Thymus (tissue), 14 donors: ENCODE data around the gene SEPTIN1. TPM values are rescaled to one million over a fixed set of nuclear protein-coding genes. Genes with fewer than 3 reads are reported as not detected.
A peak's percentile ranks its signal among the peaks of the same experiment; 100 is the strongest.

Source experiments
- DNase-seq, 9 donors: peaks; one replicate each; pipeline ENCODE4 v3.0.0-alpha.2; 2013; ENCODE audit warnings: low spot score in 9 of 9, low read depth in 6 of 9, missing footprints in 1 of 9
- H3K27ac ChIP-seq, 2 donors: one replicate each; pipeline ENCODE4 v1.5.1; 2013; ENCODE audit warnings: control low read depth in 1 of 2, low read depth in 1 of 2, low read length in 1 of 2, mild to moderate bottlenecking in 1 of 2, moderate library complexity in 1 of 2
- H3K27me3 ChIP-seq, 2 donors: one replicate each; pipeline ENCODE4 v1.5.1; 2013; ENCODE audit warnings: low read length in 1 of 2; ENCODE audit not compliant: control insufficient read depth in 2 of 2, insufficient read depth in 1 of 2
- H3K36me3 ChIP-seq, 2 donors: one replicate each; pipeline ENCODE4 v1.5.1; 2013; ENCODE audit warnings: low read length in 1 of 2, mild to moderate bottlenecking in 1 of 2, moderate library complexity in 1 of 2; ENCODE audit not compliant: control insufficient read depth in 2 of 2, insufficient read depth in 2 of 2
- H3K4me1 ChIP-seq, 2 donors: one replicate each; pipeline ENCODE4 v1.5.1; 2013; ENCODE audit warnings: low read length in 2 of 2; ENCODE audit not compliant: control insufficient read depth in 2 of 2, insufficient read depth in 2 of 2
- H3K4me3 ChIP-seq, 2 donors: one replicate each; pipeline ENCODE4 v1.5.1; 2013; ENCODE audit warnings: low read length in 2 of 2, control low read depth in 1 of 2, mild to moderate bottlenecking in 1 of 2
- H3K9me3 ChIP-seq, 2 donors: one replicate each; pipeline ENCODE4 v1.5.1; 2013; ENCODE audit warnings: low read length in 1 of 2, mild to moderate bottlenecking in 1 of 2; ENCODE audit not compliant: control insufficient read depth in 2 of 2, insufficient read depth in 1 of 2
- WGBS: extraction: QIAGEN DNeasy Blood & Tissue Kit; methylation state at CpG from one replicate; pipeline ENCODE4 v1.1.7; 2013; 5-methylcytosine and 5-hydroxymethylcytosine counted together
- long read RNA-seq, 10 donors: transcript quantifications; one replicate each; lab custom pipeline, GENCODE V29; 2026
- polyA plus RNA-seq: library from polyadenylated mRNA; stranded (reverse); fragments of 200-250 nt; gene quantifications from one replicate; pipeline ENCODE4 v1.2.3, GENCODE V29; 2013
- total RNA-seq: library from RNA; stranded (reverse); fragments of 120-200 nt; gene quantifications from one replicate; pipeline ENCODE4 v1.2.4, GENCODE V29; 2013
- donor health status: healthy.

Gene SEPTIN1, protein sequence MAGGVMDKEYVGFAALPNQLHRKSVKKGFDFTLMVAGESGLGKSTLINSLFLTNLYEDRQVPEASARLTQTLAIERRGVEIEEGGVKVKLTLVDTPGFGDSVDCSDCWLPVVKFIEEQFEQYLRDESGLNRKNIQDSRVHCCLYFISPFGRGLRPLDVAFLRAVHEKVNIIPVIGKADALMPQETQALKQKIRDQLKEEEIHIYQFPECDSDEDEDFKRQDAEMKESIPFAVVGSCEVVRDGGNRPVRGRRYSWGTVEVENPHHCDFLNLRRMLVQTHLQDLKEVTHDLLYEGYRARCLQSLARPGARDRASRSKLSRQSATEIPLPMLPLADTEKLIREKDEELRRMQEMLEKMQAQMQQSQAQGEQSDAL
- total RNA-seq (173 TPM), polyA plus RNA-seq (337 TPM)
- long read RNA-seq, donor 1, partial matches to known transcripts, result 0 of 4 reads
- long read RNA-seq, donor 1, other reads (novel, unspliced or antisense), result 0 of 4 reads
- long read RNA-seq, donor 2, result 0 reads
- long read RNA-seq, donor 3, transcript SEPT1-201 (12 exons, 1,592 nt), result major isoform, 11 of 299 reads
- long read RNA-seq, donor 3, partial matches to known transcripts, result 275 of 299 reads
- long read RNA-seq, donor 3, other reads (novel, unspliced or antisense), result 6 of 299 reads
- long read RNA-seq, donor 4, transcript SEPT1-201 (12 exons, 1,592 nt), result major isoform, 6 of 61 reads
- long read RNA-seq, donor 4, partial matches to known transcripts, result 55 of 61 reads
- long read RNA-seq, donor 4, other reads (novel, unspliced or antisense), result 0 of 61 reads
- long read RNA-seq, donor 5, transcript SEPT1-201 (12 exons, 1,592 nt), result major isoform, 7 of 116 reads
- long read RNA-seq, donor 5, partial matches to known transcripts, result 98 of 116 reads
- long read RNA-seq, donor 5, other reads (novel, unspliced or antisense), result 7 of 116 reads
- long read RNA-seq, donor 6, transcript SEPT1-201 (12 exons, 1,592 nt), result major isoform, 5 of 126 reads
- long read RNA-seq, donor 6, partial matches to known transcripts, result 120 of 126 reads
- long read RNA-seq, donor 6, other reads (novel, unspliced or antisense), result 0 of 126 reads
- long read RNA-seq, donor 7, partial matches to known transcripts, result 48 of 59 reads
- long read RNA-seq, donor 7, other reads (novel, unspliced or antisense), result 5 of 59 reads
- long read RNA-seq, donor 8, partial matches to known transcripts, result 29 of 34 reads
- long read RNA-seq, donor 8, other reads (novel, unspliced or antisense), result 0 of 34 reads
- long read RNA-seq, donor 9, partial matches to known transcripts, result 31 of 36 reads
- long read RNA-seq, donor 9, other reads (novel, unspliced or antisense), result 0 of 36 reads
- long read RNA-seq, donor 10, transcript SEPT1-201 (12 exons, 1,592 nt), result major isoform, 6 of 54 reads
- long read RNA-seq, donor 10, partial matches to known transcripts, result 47 of 54 reads
- long read RNA-seq, donor 10, other reads (novel, unspliced or antisense), result 0 of 54 reads

DNA sequence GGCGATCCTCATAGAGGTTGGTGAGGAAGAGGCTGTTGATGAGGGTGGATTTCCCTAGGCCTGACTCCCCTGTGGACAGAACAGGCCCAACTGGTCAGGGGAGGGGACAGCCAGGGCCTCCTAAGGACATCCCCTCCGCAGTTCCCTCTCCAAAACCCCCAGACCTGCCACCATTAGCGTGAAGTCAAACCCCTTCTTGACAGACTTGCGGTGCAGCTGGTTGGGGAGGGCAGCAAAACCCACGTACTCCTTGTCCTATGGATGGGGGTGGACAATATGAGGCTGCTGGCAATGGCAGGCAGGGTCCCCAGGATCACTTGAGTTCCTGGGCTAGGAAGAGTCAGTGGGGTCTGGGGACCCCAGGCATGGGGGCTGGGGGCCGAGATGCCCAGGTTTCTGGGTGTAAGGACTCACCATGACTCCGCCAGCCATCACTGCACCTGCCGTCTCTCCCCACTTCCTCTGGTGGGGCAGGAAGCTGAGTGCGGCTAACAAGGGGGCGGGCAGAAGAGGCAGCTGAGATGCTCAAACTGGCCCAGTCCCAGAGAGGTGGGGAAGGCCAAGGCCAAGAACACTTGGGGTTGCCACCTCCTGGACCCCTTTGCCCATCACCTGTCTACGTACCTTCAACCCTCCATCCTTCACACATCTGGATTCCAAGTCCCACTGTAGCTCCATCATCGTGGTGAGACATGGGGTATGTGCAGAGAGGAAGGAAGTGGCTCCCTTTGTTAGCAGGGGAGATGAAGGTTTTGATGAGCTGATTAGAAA is at the start of gene SEPTIN1:
Gene SEPTIN1 (minus strand): TSS at position 451 of the 771 bp plus-strand sequence. CDS start 19 bp downstream, at position 432.
- peak in 8 of 9 donors; percentile 75 to 93 (median 80) for DNase-seq

DNA sequence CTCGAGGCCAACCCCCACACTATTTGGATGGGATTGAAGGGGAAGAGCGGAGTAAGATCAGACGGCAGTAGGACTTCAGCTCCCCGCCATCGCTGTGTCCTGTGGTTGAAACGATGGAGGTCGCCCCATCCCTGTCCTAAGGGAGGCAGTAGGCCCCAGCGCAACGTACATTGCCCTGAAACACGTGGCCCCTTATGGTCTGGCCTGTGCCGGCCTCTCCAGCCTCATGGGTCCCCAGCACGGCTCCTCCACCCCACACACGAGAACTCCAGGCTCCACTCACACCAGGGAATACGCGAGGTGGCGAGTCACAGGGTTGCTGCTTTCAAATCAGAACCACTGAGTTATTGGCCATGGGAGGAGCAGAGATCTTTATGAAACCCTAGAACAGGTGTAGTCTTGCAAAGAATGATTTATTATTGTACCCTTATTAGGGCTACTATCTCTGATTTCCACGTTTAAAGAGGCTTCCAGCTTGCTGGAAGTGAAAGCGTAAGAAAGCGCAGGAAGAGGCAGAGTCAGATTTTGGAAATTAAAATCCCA is 48.1 kb upstream of the SEPTIN1 start:
- Histone ChIP-seq H3K9me3 (no peaks in the 10 kb centered on the region), H3K27ac (peak overlapping the region; percentile 72 to 82), H3K4me1 (peaks cover 9 to 30% of the 10 kb centered on the region in 2 donors), H3K36me3 (peaks cover 0 to 16% of the 10 kb centered on the region in 2 donors), H3K27me3 (no peaks in the 10 kb centered on the region), H3K4me3 (peak overlapping the region; percentile 8 to 92)
- 67% methylated on average over 19 of the region's 19 CpGs for WGBS
- no peak for DNase-seq

More for the DNA sequence above, at the start of gene SEPTIN1:
- Histone ChIP-seq H3K27me3 (no peaks in the 10 kb centered on the region), H3K4me3 (peak within 1 kb of the TSS; percentile 71 to 74), H3K27ac (peak within 1 kb of the TSS; percentile 97 to 100), H3K36me3 (peaks cover 0 to 10% of the 10 kb centered on the region in 2 donors), H3K9me3 (peaks cover 2 to 7% of the 10 kb centered on the region in 2 donors), H3K4me1 (peaks cover 33 to 64% of the 10 kb centered on the region in 2 donors)
- 6% methylated on average over 12 of the region's 12 CpGs for WGBS

DNA sequence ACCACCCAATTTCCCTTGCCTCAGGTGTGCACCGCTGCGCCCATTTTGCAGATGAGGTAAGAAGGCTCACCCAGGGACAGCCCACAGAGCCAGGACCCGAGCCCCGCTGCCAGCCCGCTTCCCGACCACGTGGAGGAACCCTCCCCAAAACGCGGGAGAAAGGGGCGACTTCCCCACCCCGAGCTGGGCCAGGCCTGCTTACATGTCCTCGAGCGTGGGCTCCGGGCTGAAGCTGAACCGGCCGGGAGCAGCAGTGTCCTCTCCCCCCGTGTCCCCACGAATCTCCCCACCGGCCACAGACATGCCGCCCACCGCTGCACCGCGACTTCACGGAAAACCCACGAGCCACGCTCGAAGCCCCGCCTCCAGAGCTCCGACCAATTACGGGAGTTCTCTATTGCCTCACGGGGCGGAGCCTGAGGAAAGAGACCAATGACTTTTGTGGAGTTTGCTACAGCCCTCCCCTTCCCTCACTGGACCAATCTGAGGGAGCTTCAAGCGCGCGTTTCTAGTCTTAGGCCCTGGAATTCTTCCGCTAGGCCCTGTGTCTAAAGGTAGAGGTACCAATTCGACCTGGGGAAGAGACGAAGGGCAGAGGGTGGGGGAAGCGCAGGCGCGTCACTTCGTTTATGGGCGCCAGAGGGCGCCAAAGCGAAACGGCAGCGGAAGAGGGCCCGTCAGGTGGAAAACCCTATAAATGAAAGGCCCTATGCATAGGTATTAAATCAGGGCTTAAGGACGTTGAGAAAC is 47.5 kb upstream of the SEPTIN1 start, which contains the start of gene DCTPP1:
Gene DCTPP1 (minus strand): TSS at position 353 of the 750 bp plus-strand sequence. CDS start 50 bp downstream, at position 303.
- H3K27ac ChIP-seq, result peak within 1 kb of the TSS; percentile 74 to 82
- no peaks in the 10 kb centered on the region for H3K27me3 ChIP-seq
- peaks cover 0 to 18% of the 10 kb centered on the region in 2 donors for H3K36me3 ChIP-seq
- H3K4me3 ChIP-seq, result peak within 1 kb of the TSS; percentile 65 to 92
- WGBS, result under 1% methylated on average over 49 of the region's 49 CpGs
- H3K4me1 ChIP-seq, result peaks cover 9 to 30% of the 10 kb centered on the region in 2 donors
- peak; percentile 97 to 99 (median 99) for DNase-seq
- H3K9me3 ChIP-seq, result no peaks in the 10 kb centered on the region

GRCh38 chr16:30429418-30429677 is 47.0 kb upstream of the SEPTIN1 start:
- Histone ChIP-seq H3K36me3 (peaks cover 4 to 22% of the 10 kb centered on the region in 2 donors), H3K4me1 (peaks cover 9 to 29% of the 10 kb centered on the region in 2 donors), H3K27me3 (no peaks in the 10 kb centered on the region), H3K4me3 (peak overlapping the region; percentile 65 to 92), H3K9me3 (no peaks in the 10 kb centered on the region), H3K27ac (peak overlapping the region; percentile 67 to 74)
- 2% methylated on average over 11 of the region's 11 CpGs for WGBS
- no peak for DNase-seq

DNA sequence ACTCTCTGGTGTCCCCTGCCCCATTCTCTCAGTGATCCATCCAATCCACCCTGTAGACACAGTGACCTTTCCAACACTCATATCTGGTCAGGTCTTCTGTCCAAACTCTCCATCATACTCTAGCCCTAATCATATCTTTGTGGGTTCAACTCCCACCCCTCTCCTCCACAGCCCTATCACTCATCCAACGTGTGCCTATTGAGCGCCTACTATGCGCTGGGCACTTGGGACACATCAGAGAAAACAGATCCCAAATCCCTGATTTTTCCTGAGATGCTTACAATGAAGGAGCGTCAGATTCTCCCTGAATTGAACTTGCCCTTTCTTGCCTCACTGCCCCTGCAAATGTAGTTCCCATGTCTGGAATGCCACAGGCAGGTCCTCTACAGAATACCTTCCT is 45.7 kb upstream of the SEPTIN1 start:
- peaks cover 6 to 22% of the 10 kb centered on the region in 2 donors for H3K4me1 ChIP-seq
- WGBS, result 98% methylated on average over 4 of the region's 4 CpGs
- H3K4me3 ChIP-seq, result no peak overlapping the region
- no peaks in the 10 kb centered on the region for H3K9me3 ChIP-seq
- H3K27me3 ChIP-seq, result no peaks in the 10 kb centered on the region
- no peak for DNase-seq
- H3K36me3 ChIP-seq, result peaks cover 13 to 34% of the 10 kb centered on the region in 2 donors
- H3K27ac ChIP-seq, result no peak overlapping the region

- H3K27ac ChIP-seq, result no peak overlapping the region
- H3K4me3 ChIP-seq, result no peak overlapping the region
- WGBS, result 89% methylated on average over 5 of the region's 5 CpGs
- peaks cover 6 to 11% of the 10 kb centered on the region in 2 donors for H3K4me1 ChIP-seq
- DNase-seq, result no peak
- H3K27me3 ChIP-seq, result no peaks in the 10 kb centered on the region
- no peaks in the 10 kb centered on the region for H3K9me3 ChIP-seq
- H3K36me3 ChIP-seq, result peaks cover 30 to 40% of the 10 kb centered on the region in 2 donors
Measured at GRCh38 chr16:30421010-30421409, 38.6 kb upstream of the SEPTIN1 start.

GRCh38 chr16:30418350-30419181 is 36.2 kb upstream of the SEPTIN1 start:
- Histone ChIP-seq H3K27me3 (no peaks in the 10 kb centered on the region), H3K36me3 (peaks cover 20 to 23% of the 10 kb centered on the region in 2 donors), H3K4me1 (peaks cover 6 to 11% of the 10 kb centered on the region in 2 donors), H3K27ac (peak overlapping the region; percentile 72 to 87), H3K4me3 (peak overlapping the region; percentile 53 to 63), H3K9me3 (no peaks in the 10 kb centered on the region)
- no peak for DNase-seq
- 76% methylated on average over 31 of the region's 31 CpGs for WGBS
